NCI-H345 treated with DMSO at 0.1 percent for 48 hours (cell line): ENCODE data around the gene UBE2J2.
"Not testable (repeated sequence)": the region's sequence is repeated elsewhere in the genome, so short reads cannot be mapped to it uniquely, and the experiment has no call there.

Source experiments
- DNase-seq: peaks from one replicate; lab custom pipeline; 2025; ENCODE audit not compliant: unreplicated experiment; lab: John Stamatoyannopoulos, UW

The UBE2J2 gene

GRCh38 chr1:1259540-1259939, 14.1 kb downstream of the UBE2J2 start:
- DNase-seq, result no peak

GRCh38 chr1:1259119-1259488, 14.6 kb downstream of the UBE2J2 start:
- DNase-seq, result no peak

- DNase-seq, result no peak
These were observed 16.4 kb downstream of the UBE2J2 start for GRCh38 chr1:1256956-1257871.

GRCh38 chr1:1255611-1256010, 18.0 kb downstream of the UBE2J2 start:
- no peak for DNase-seq

- no peak for DNase-seq
These were observed 18.6 kb downstream of the UBE2J2 start for GRCh38 chr1:1255078-1255477.

GRCh38 chr1:1254667-1254998, 19.0 kb downstream of the UBE2J2 start:
- no peak for DNase-seq

GRCh38 chr1:1253972-1254666, 19.5 kb downstream of the UBE2J2 start:
- DNase-seq, result no peak

- no peak for DNase-seq
These were observed 20.3 kb downstream of the UBE2J2 start for GRCh38 chr1:1253314-1253713.

GRCh38 chr1:1250786-1251284, 22.8 kb downstream of the UBE2J2 start:
- DNase-seq, result peak; percentile 60

- not testable (repeated sequence) for DNase-seq
These were observed 25.4 kb downstream of the UBE2J2 start for GRCh38 chr1:1248009-1248913.

GRCh38 chr1:1247341-1247913, 26.2 kb downstream of the UBE2J2 start:
- no peak for DNase-seq

GRCh38 chr1:1246577-1247340, 26.9 kb downstream of the UBE2J2 start, which contains the start of gene C1QTNF12:
C1QTNF12 (minus strand) TSS chr1:1246722; CDS start chr1:1246690, 32 bp downstream.
- DNase-seq, result no peak

- DNase-seq, result no peak
These were observed 27.7 kb downstream of the UBE2J2 start for GRCh38 chr1:1245817-1246576.

- no peak for DNase-seq
These were observed 28.4 kb downstream of the UBE2J2 start for GRCh38 chr1:1245178-1245816.

- no peak for DNase-seq
These were observed 29.4 kb downstream of the UBE2J2 start for GRCh38 chr1:1244192-1244811.

- DNase-seq, result no peak
These were observed 29.9 kb downstream of the UBE2J2 start for GRCh38 chr1:1243807-1244191.

GRCh38 chr1:1243266-1243660, 30.4 kb downstream of the UBE2J2 start:
- DNase-seq, result no peak
